HG03442 (cell line): ENCODE measurements around the gene SLC35F2.
A peak's percentile ranks its signal among the peaks of the same experiment; 100 is the strongest.
"Not testable (repeated sequence)": the region's sequence is repeated elsewhere in the genome, so short reads cannot be mapped to it uniquely, and the experiment has no call there.

Experiments
- ATAC-seq: cut with Tn5 transposase; IDR thresholded peaks from one replicate; pipeline ENCODE4 v1.9.1; 2021; ENCODE audit warnings: mild to moderate bottlenecking, moderate library complexity; ENCODE audit not compliant: unreplicated experiment

SLC35F2 gene

GRCh38 chr11:107842412-107843100 is 16.0 kb downstream of the SLC35F2 start:
- no peak for ATAC-seq

- ATAC-seq, result peak; percentile 10
Observed at GRCh38 chr11:107840129-107840484, 18.5 kb downstream of the SLC35F2 start.

- no peak for ATAC-seq
Observed at GRCh38 chr11:107836851-107837250, 21.7 kb downstream of the SLC35F2 start.

- ATAC-seq, result no peak
Observed at GRCh38 chr11:107834995-107835394, 23.6 kb downstream of the SLC35F2 start.

DNA sequence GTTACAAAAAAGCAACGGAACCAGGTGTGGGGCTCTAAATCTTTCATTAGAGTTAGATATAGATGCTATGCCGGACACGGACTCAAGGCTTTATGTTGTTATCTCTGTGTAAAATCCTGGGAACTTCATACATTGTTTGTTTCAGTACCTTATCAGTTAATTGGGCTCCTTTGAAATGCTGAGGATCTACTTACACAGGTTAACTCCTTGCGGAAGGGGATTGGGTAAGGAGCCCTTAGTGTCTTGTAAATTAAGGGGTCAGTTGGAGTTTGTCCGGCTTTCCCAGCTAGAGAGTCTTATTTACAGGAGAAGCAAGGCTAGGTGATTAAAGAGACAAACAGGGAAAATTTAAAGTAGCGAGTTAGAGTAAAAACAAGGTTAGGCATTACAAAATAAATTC is 24.7 kb downstream of the SLC35F2 start:
- ATAC-seq, result not testable (repeated sequence)

DNA sequence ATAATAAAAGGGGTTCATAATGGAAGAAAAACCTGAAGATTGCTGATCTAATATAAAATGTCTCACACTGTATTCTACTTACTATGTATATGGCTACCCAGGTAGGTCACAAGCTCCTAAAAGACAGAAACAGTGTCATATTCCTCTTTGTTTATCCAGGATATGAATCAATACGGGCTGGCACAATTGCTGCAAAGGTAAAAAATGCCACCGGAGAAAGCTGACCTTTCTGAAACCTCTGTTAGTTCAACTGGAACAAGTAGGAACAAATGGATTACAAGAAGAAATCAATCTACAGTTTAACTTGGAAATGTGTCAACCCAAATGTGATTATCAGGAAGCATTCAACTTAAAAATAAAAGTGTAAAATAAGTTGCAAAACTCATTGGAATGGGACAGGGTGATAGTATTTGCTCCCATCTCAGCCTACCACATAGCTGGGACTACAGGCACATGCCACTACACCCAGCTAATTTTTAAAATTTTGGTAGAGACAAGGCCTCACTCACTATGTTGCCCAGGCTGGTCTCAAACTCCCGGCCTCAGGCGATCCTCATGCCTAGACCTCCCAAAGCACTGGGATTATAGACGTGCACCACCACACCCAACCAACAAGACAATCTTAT is 27.6 kb downstream of the SLC35F2 start:
- ATAC-seq, result no peak

DNA sequence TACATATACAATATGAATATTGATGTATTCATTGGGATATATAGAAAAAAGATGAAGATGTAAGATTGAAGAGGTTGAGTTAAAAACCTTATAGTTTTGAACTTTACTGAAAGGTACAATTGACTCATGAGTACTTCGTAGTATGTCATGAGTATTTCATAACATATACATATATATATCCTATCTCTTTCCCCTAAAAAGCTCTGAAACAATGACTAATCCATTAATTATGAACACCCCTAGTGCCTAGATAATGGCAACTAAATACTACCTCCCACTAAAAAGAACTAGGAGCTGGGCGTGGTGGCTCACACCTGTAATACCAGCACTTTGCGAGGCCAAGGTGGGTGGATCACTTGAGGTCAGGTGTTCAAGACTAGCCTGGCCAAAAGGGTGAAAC is 31.5 kb downstream of the SLC35F2 start:
- no peak for ATAC-seq

DNA sequence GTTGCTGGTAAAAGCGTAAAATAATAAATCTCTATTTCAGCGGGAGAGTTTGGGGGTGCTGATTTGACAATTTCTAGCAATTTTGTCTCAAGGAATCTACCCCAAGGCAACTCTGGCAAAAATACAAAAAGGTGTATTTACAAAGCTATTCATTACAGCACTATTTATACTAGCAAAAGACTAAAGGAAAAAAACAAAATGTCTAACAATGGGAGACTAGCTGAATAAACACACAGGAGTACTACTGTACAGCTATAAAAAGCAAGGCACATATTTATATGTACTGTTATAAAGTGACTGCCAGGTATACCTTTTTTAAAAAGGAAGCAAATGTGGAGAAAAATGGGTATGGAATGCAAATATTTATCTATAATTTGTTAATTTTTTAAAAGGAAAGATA is 32.7 kb downstream of the SLC35F2 start:
- ATAC-seq, result no peak

- ATAC-seq, result no peak
Observed at GRCh38 chr11:107824668-107825369, 33.8 kb downstream of the SLC35F2 start.

DNA sequence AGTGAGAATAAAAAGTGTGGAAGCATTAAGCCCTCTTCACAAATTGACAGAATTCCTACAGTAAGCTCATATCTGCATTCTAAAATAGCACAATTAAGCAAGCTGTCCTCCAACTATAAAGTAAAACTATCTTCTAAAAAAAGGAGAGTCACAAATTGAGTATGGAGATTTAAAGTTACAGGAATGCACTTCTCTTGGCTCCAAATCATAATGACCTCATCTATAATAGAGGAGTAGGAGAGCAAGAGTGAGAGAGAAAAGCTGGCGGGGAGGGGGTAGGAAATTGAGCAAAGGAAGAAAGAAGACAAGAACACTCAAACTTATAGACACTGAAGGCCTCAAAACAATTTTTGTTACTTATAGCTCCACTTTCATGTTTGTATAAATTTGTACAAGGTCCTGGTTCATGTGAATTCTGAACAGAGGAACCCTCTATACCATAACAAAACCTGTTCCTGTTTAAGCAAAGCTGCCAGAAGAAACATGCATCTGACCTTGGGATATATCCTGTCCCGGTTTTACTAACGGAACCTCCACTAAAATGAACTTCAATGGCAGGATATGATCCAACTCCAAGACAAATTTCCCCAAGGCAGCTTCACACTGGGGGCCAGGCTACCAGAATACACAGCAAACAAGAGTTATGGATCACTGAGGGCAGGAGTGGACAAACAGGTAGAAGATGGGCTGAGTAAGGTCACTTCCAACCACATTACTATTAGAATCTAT is 37.2 kb downstream of the SLC35F2 start:
- no peak for ATAC-seq

GRCh38 chr11:107819361-107820014 is 39.1 kb downstream of the SLC35F2 start:
- ATAC-seq, result no peak

GRCh38 chr11:107818491-107818890 is 40.1 kb downstream of the SLC35F2 start:
- ATAC-seq, result no peak

GRCh38 chr11:107816028-107816427 is 42.6 kb downstream of the SLC35F2 start:
- ATAC-seq, result no peak

DNA sequence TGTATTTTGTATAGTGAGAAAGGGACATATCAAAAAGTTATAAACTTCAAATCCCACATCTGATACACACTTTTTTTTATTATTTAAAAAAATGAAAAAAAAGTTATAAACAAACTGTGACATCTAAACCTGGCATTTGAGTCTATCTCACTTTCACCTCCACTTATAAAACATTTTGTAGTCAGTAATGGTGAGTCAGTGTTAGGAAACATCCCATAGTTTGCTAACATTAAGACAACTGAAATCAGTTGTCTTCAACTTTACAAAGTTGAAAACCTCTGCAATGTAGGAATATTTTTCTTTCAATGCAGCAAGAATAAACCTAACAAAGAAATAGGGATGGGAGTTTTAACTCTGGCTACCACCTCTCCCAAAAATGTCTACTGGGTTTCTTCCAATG is 47.7 kb downstream of the SLC35F2 start:
- ATAC-seq, result no peak

- ATAC-seq, result no peak
Observed at GRCh38 chr11:107808521-107808920, 50.1 kb downstream of the SLC35F2 start.

DNA sequence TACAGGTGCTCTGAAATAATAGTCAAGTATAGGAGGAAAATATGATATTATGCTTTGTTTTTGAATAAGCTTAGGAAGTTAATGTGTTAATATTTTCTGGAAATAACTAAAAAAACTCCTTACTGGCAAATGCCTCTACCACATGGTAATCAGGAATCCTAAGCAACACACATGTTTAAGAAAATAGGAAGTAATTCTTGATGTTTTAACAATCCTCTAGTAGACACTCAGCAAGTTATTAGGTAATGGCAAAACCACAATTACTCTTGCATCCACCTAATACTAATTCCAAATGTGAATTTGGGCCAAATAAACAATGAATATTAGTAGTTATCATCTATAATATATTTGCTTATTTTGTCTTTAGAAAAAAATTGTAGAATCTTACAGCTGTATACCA is 53.6 kb downstream of the SLC35F2 start:
- ATAC-seq, result no peak

GRCh38 chr11:107804211-107804610 is 54.4 kb downstream of the SLC35F2 start:
- ATAC-seq, result no peak

- ATAC-seq, result no peak
Observed at GRCh38 chr11:107801641-107802040, 56.9 kb downstream of the SLC35F2 start.

GRCh38 chr11:107799218-107799859 is 59.2 kb downstream of the SLC35F2 start:
- ATAC-seq, result peak; percentile 74

DNA sequence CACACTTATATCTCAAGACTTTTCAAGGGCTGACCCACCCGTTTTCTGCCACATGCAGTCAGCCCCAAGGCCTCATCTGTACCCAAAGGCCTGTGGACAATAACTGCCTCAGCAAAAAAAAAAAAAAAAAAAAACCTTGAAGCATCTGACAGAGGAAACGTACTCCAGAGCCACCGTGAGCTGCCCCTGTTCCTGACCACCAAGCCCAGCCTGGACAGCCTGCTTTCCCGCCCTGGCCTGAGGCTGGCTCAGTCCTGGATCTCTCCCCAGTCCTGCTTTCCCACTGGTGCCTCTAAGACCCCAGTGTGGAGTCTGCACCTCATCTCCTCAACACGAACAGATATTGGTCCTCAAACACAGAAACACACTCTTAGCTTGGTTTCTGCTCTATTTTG is 66.5 kb downstream of the SLC35F2 start:
- ATAC-seq, result no peak
